ENCODE data around the gene CTDP1.

CTDP1 gene

DNA sequence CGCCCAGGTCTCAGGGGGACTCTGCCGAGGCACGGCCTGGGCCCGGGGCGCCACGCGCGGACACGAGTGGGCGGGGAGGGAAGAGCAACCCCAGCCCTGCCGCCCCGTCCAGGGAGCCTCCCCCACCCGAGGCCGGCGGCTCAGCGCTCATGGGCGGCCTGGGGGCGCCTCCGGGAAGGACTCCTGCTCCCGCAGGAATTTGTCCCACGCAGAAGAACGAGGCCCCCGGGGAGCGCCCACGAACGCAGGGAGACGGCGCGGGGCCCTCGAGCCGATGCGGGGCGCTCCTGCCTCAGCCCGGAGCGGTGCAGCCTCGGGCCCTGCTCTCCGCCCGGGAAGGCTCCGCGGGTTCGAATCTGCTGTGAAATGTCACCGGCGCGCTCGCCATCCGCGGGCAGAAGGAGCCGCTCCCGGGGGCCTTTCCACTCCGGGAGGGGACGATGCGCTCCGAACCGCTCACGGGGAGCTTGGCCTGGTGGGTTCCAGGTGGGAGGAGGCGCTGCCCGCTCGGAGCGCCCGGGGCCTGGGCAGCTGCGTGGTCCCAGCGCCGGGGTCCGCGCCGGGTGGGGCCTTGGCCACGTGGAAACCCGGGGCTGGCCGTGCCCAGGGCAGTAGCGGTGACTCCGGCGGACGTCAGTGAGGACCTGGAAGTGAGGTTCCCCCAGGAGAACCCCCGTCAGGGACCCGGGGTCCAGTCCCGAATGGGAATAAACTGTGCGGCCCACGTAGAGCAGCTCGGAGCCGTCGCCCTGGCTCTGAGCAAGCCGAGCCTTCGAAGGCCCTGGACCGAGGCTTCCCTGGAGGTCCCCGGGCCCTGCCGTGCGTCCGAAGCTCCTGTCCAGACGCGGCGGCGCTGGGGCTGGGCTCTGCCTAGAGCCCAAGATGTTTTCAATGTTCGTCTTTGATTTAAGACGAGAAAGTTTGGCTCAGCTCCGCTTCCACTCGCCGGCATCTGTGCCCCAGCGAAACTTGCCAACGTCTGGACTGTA, 41.4 kb upstream of the CTDP1 start:
- Histone ChIP-seq H3K4me3 (ENCODE audit: insufficient read depth, low read depth, low read length) (no peak overlapping the region), H3K27ac (ENCODE audit: insufficient read depth, low read depth, low read length, poor library complexity, severe bottlenecking) (no peak overlapping the region), H3K9me3 (ENCODE audit: control insufficient read depth, low read length) (no peaks in the 10 kb centered on the region), H3K36me3 (ENCODE audit: control insufficient read depth, insufficient read depth, low read length) (no peaks in the 10 kb centered on the region), H3K4me1 (ENCODE audit: control insufficient read depth, insufficient read depth, low read length) (no peaks in the 10 kb centered on the region), H3K27me3 (ENCODE audit: control insufficient read depth, insufficient read depth, low read length, poor library complexity, severe bottlenecking) (no peaks in the 10 kb centered on the region)
- 93% methylated on average over 99 of the region's 99 CpGs for WGBS, 2 experiments

DNA sequence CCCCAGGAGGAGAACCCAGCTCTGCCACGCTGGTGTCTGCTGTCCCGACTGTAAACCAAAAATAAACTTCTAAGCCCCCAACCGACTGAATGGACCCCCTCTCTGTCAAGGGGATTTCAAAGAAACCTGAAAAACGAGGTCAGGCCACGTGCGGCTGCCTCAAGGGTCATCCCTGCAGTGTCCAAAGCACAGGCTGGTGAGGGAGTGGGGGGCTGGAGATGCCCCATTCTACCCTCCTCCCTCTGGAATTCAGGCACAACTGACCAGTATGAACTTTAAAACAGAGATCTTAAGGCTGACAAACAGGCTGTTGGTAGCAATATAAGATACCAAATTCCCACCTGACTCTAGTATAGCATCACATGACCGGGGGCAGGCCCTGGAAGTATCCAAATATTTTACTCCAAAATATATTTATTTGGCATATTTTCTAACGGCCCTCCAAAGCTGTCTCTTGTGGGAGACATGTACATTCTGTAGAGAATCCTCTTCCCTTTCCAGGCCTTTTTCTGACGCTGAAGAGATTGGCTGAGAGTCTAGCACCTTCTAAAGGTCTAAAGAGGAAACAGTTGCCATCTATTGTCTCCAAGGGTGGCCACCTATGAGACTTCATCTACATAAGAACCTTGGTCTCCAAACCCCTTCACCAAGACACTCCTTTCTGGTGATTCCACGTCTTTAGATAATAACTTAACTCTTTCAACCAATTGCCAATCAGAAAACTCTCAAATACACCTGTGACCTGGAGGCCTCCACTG, 40.4 kb upstream of the CTDP1 start:
- 87 to 91% methylated on average over 10 of the region's 10 CpGs for WGBS, 2 experiments

DNA sequence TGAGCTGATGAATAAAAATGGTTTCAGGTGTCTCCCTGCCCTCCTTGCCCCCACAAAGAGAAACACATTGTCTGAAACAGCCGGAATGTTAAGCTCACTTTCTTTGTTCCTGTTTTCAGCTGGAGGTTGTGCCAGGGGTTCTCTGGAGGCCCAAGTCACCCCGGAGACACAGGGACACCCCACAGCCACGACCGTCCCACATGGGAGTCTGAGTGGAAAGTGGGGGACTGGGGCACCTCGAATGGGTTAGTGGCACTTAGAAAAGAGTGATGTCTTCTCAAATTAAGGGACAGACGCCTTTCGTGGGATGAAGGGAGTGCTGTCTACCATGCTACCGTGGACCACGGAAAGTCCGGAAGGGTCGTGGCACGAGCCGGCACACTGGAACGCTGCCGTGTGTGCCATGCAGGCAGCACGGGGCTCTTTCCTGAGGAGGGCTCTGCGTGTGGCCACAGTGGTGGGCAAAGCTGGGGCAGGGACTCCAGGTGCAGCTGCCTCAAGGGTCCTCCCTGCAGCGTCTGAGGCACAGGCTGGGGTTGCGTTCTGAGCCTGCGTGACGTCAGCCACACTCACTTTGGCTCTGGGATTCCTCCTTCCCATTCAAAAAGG, 39.4 kb upstream of the CTDP1 start:
- Histone ChIP-seq H3K4me3 (ENCODE audit: insufficient read depth, low read depth, low read length) (no peak overlapping the region), H3K27me3 (ENCODE audit: control insufficient read depth, insufficient read depth, low read length, poor library complexity, severe bottlenecking) (no peaks in the 10 kb centered on the region), H3K9me3 (ENCODE audit: control insufficient read depth, low read length) (no peaks in the 10 kb centered on the region), H3K36me3 (ENCODE audit: control insufficient read depth, insufficient read depth, low read length) (no peaks in the 10 kb centered on the region), H3K27ac (ENCODE audit: insufficient read depth, low read depth, low read length, poor library complexity, severe bottlenecking) (no peak overlapping the region), H3K4me1 (ENCODE audit: control insufficient read depth, insufficient read depth, low read length) (no peaks in the 10 kb centered on the region)
- WGBS, 2 experiments = 93 to 94% methylated on average over 21 of the region's 21 CpGs

More for the DNA sequence above, 40.4 kb upstream of the CTDP1 start:
- H3K27me3 ChIP-seq (ENCODE audit: control insufficient read depth, insufficient read depth, low read length, poor library complexity, severe bottlenecking) = no peaks in the 10 kb centered on the region
- H3K27ac ChIP-seq (ENCODE audit: insufficient read depth, low read depth, low read length, poor library complexity, severe bottlenecking) = no peak overlapping the region
- no peaks in the 10 kb centered on the region for H3K4me1 ChIP-seq (ENCODE audit: control insufficient read depth, insufficient read depth, low read length)
- no peak overlapping the region for H3K4me3 ChIP-seq (ENCODE audit: insufficient read depth, low read depth, low read length)
- no peaks in the 10 kb centered on the region for H3K9me3 ChIP-seq (ENCODE audit: control insufficient read depth, low read length)
- H3K36me3 ChIP-seq (ENCODE audit: control insufficient read depth, insufficient read depth, low read length) = no peaks in the 10 kb centered on the region

DNA sequence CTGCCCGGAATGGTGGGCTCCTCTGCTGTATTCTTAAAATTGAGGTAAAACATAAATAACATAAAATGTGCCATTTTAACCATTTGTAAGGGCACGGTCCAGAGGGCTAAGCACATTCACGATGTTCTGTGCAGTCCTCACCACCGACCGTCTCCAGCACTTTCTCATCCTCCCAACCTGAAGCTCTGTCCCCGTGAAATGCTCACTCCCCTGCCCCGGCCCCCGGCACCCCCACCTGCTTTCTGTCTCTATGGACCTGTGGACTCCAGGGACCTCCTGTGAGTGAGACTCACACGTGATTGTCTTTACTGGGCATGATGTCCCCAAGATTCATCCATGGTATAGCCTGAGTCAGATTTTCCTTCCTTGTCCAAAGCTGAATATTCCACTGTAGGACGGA, 38.7 kb upstream of the CTDP1 start:
- H3K4me1 ChIP-seq (ENCODE audit: control insufficient read depth, insufficient read depth, low read length) = no peaks in the 10 kb centered on the region
- no peak overlapping the region for H3K27ac ChIP-seq (ENCODE audit: insufficient read depth, low read depth, low read length, poor library complexity, severe bottlenecking)
- H3K27me3 ChIP-seq (ENCODE audit: control insufficient read depth, insufficient read depth, low read length, poor library complexity, severe bottlenecking) = no peaks in the 10 kb centered on the region
- no peaks in the 10 kb centered on the region for H3K36me3 ChIP-seq (ENCODE audit: control insufficient read depth, insufficient read depth, low read length)
- no peak overlapping the region for H3K4me3 ChIP-seq (ENCODE audit: insufficient read depth, low read depth, low read length)
- no peaks in the 10 kb centered on the region for H3K9me3 ChIP-seq (ENCODE audit: control insufficient read depth, low read length)
- WGBS, 2 experiments = 90 to 91% methylated on average over 10 of the region's 10 CpGs

- WGBS, 2 experiments = 90% methylated on average over 33 of the region's 33 CpGs
- Histone ChIP-seq H3K27me3 (ENCODE audit: control insufficient read depth, insufficient read depth, low read length, poor library complexity, severe bottlenecking) (no peaks in the 10 kb centered on the region), H3K4me3 (ENCODE audit: insufficient read depth, low read depth, low read length) (no peak overlapping the region)
Measured at GRCh38 chr18:79641722-79642497, 37.7 kb upstream of the CTDP1 start.

GRCh38 chr18:79642626-79643025, 37.0 kb upstream of the CTDP1 start:
- Histone ChIP-seq H3K36me3 (ENCODE audit: control insufficient read depth, insufficient read depth, low read length) (no peaks in the 10 kb centered on the region), H3K4me3 (ENCODE audit: insufficient read depth, low read depth, low read length) (no peak overlapping the region), H3K9me3 (ENCODE audit: control insufficient read depth, low read length) (no peaks in the 10 kb centered on the region), H3K27ac (ENCODE audit: insufficient read depth, low read depth, low read length, poor library complexity, severe bottlenecking) (no peak overlapping the region), H3K4me1 (ENCODE audit: control insufficient read depth, insufficient read depth, low read length) (no peaks in the 10 kb centered on the region), H3K27me3 (ENCODE audit: control insufficient read depth, insufficient read depth, low read length, poor library complexity, severe bottlenecking) (no peaks in the 10 kb centered on the region)
- WGBS, 2 experiments = 98% methylated on average over 5 to 6 of the region's 6 CpGs

More at GRCh38 chr18:79641722-79642497, 37.7 kb upstream of the CTDP1 start:
- Histone ChIP-seq H3K27ac (ENCODE audit: insufficient read depth, low read depth, low read length, poor library complexity, severe bottlenecking) (no peak overlapping the region), H3K9me3 (ENCODE audit: control insufficient read depth, low read length) (no peaks in the 10 kb centered on the region), H3K4me1 (ENCODE audit: control insufficient read depth, insufficient read depth, low read length) (no peaks in the 10 kb centered on the region), H3K36me3 (ENCODE audit: control insufficient read depth, insufficient read depth, low read length) (no peaks in the 10 kb centered on the region)

GRCh38 chr18:79643054-79643984, 36.3 kb upstream of the CTDP1 start:
- Histone ChIP-seq H3K27me3 (ENCODE audit: control insufficient read depth, insufficient read depth, low read length, poor library complexity, severe bottlenecking) (no peaks in the 10 kb centered on the region), H3K9me3 (ENCODE audit: control insufficient read depth, low read length) (no peaks in the 10 kb centered on the region), H3K27ac (ENCODE audit: insufficient read depth, low read depth, low read length, poor library complexity, severe bottlenecking) (no peak overlapping the region), H3K4me3 (ENCODE audit: insufficient read depth, low read depth, low read length) (no peak overlapping the region), H3K4me1 (ENCODE audit: control insufficient read depth, insufficient read depth, low read length) (no peaks in the 10 kb centered on the region), H3K36me3 (ENCODE audit: control insufficient read depth, insufficient read depth, low read length) (no peaks in the 10 kb centered on the region)
- 82 to 83% methylated on average over 26 to 27 of the region's 27 CpGs for WGBS, 2 experiments

- H3K4me3 ChIP-seq (ENCODE audit: insufficient read depth, low read depth, low read length) = no peak overlapping the region
- no peaks in the 10 kb centered on the region for H3K27me3 ChIP-seq (ENCODE audit: control insufficient read depth, insufficient read depth, low read length, poor library complexity, severe bottlenecking)
- H3K4me1 ChIP-seq (ENCODE audit: control insufficient read depth, insufficient read depth, low read length) = no peaks in the 10 kb centered on the region
- H3K36me3 ChIP-seq (ENCODE audit: control insufficient read depth, insufficient read depth, low read length) = no peaks in the 10 kb centered on the region
- H3K27ac ChIP-seq (ENCODE audit: insufficient read depth, low read depth, low read length, poor library complexity, severe bottlenecking) = no peak overlapping the region
- no peaks in the 10 kb centered on the region for H3K9me3 ChIP-seq (ENCODE audit: control insufficient read depth, low read length)
- 20 to 23% methylated on average over 21 to 22 of the region's 22 CpGs for WGBS, 2 experiments
Measured at GRCh38 chr18:79644006-79644665, 35.5 kb upstream of the CTDP1 start.
